KOPT-K1 (cell line): Measurements from ENCODE around the gene GGTA1.
"Not testable (repeated sequence)": the region's sequence is repeated elsewhere in the genome, so short reads cannot be mapped to it uniquely, and the experiment has no call there.

Experiments used
- H3K27ac ChIP-seq: fragments of 200-600 bp; sonication (generic); 2 replicates; pipeline ENCODE4 v1.5.1; 2016; ENCODE audit warnings: antibody characterized with exemption, mild to moderate bottlenecking, low read depth, low read length; ENCODE audit not compliant: poor library complexity, severe bottlenecking
- H3K36me3 ChIP-seq: fragments of 200-600 bp; sonication (generic); 2 replicates; pipeline ENCODE4 v1.5.1; 2017; ENCODE audit warnings: antibody characterized with exemption, mild to moderate bottlenecking, low read length, moderate library complexity; ENCODE audit not compliant: insufficient read depth
- H3K9me3 ChIP-seq: fragments of 200-600 bp; sonication (generic); 2 replicates; pipeline ENCODE4 v1.5.1; 2017; ENCODE audit warnings: antibody characterized with exemption, low read length, mild to moderate bottlenecking; ENCODE audit not compliant: insufficient read depth, poor library complexity, severe bottlenecking

Gene GGTA1

GRCh38 chr9:121499427-121500164, at the start of gene GGTA1:
GGTA1 (minus strand) TSS chr9:121499844; CDS start chr9:121467922, 31,922 bp downstream.
- Histone ChIP-seq H3K9me3 (peaks cover 7% of the 10 kb centered on the region), H3K36me3 (no peaks in the 10 kb centered on the region), H3K27ac (no peak within 1 kb of the TSS)

DNA sequence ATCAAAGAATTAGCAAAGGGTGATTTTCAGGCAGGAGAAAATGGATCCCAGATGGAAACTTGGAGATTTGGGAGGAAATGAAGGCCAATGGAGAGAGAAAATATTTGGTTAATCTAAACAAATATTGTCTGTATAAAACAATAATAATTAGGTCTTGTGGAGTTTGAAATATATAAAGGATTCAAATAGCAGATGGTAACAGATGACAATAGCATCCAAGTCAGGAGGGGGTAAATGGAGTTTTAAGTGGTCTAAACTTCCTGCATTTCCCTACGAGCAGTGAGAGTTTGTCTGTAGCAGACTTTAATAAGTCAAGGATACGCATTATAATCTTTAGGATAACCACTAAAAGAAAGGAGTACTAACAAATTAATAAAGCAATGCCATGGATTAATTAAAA, 49.0 kb upstream of the GGTA1 start:
- no peak overlapping the region for H3K27ac ChIP-seq
- no peaks in the 10 kb centered on the region for H3K36me3 ChIP-seq
- no peaks in the 10 kb centered on the region for H3K9me3 ChIP-seq

- Histone ChIP-seq H3K27ac (no peak overlapping the region), H3K9me3 (no peaks in the 10 kb centered on the region), H3K36me3 (no peaks in the 10 kb centered on the region)
Observed at GRCh38 chr9:121545875-121546423, 46.3 kb upstream of the GGTA1 start.

DNA sequence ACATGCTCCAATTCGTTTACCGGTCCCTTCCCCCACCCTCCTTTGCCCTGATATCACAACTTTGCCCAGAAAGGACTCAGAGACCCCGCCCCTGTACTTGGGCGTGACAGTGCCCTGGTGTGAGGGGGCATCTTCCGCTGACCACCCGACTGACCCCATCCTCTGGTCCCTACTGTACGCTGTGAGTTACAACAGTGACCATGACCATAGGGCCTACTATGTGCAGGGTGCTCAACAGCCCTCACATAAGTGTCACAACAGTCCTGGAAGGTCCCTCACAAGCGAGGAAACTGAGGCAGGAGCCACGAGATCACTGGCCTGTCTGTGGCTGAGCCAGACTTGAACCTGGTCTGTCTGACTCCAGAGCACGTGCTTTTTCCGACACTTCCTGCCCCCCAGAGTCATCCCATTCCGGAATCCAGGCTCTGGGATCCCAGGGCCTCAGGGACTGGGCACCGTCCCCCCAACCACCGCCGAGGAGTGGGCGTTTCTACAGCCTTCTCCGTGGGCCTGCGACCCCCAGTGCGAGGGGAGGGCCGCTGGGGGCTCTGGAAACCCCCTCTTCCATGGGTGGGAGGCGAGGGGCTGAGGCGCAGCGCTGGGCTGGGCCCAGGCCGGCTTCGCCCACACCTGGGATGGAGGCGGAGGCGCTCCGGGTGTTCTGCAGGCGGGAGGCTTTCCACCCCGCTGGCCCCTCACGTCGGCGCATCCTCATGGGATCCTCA, 45.7 kb upstream of the GGTA1 start:
- Histone ChIP-seq H3K27ac (no peak overlapping the region), H3K9me3 (no peaks in the 10 kb centered on the region)

GRCh38 chr9:121542025-121542424, 42.4 kb upstream of the GGTA1 start:
- no peaks in the 10 kb centered on the region for H3K36me3 ChIP-seq
- no peak overlapping the region for H3K27ac ChIP-seq
- H3K9me3 ChIP-seq: no peaks in the 10 kb centered on the region

More for the DNA sequence above, 45.7 kb upstream of the GGTA1 start:
- H3K36me3 ChIP-seq: no peaks in the 10 kb centered on the region

DNA sequence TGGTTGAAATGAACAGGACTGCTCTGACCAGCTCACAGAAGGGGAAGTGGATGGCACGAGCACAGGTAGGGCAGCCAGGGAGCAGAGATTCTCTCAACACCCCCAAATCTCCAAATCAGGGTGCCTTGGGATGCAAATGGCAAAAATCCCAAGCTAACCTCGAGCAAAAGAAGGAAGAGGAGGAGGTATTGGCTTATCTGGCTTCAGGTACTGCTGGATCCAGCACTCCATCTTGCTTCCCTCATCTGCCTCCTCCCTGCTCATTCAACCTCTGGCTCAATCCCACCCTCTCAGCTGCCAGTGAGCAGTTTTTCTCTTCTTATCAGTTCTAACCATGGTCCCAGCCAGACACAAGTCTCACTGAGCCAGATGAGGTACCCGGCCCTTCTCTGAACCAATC, 41.6 kb upstream of the GGTA1 start:
- Histone ChIP-seq H3K27ac (no peak overlapping the region), H3K36me3 (no peaks in the 10 kb centered on the region), H3K9me3 (no peaks in the 10 kb centered on the region)

- no peaks in the 10 kb centered on the region for H3K9me3 ChIP-seq
- H3K27ac ChIP-seq: no peak overlapping the region
- no peaks in the 10 kb centered on the region for H3K36me3 ChIP-seq
Observed at GRCh38 chr9:121538221-121538620, 38.6 kb upstream of the GGTA1 start.

- no peak overlapping the region for H3K27ac ChIP-seq
- H3K9me3 ChIP-seq: no peaks in the 10 kb centered on the region
- no peaks in the 10 kb centered on the region for H3K36me3 ChIP-seq
Observed at GRCh38 chr9:121537283-121537682, 37.6 kb upstream of the GGTA1 start.

GRCh38 chr9:121532881-121533280, 33.2 kb upstream of the GGTA1 start:
- H3K36me3 ChIP-seq: no peaks in the 10 kb centered on the region
- no peaks in the 10 kb centered on the region for H3K9me3 ChIP-seq
- no peak overlapping the region for H3K27ac ChIP-seq

DNA sequence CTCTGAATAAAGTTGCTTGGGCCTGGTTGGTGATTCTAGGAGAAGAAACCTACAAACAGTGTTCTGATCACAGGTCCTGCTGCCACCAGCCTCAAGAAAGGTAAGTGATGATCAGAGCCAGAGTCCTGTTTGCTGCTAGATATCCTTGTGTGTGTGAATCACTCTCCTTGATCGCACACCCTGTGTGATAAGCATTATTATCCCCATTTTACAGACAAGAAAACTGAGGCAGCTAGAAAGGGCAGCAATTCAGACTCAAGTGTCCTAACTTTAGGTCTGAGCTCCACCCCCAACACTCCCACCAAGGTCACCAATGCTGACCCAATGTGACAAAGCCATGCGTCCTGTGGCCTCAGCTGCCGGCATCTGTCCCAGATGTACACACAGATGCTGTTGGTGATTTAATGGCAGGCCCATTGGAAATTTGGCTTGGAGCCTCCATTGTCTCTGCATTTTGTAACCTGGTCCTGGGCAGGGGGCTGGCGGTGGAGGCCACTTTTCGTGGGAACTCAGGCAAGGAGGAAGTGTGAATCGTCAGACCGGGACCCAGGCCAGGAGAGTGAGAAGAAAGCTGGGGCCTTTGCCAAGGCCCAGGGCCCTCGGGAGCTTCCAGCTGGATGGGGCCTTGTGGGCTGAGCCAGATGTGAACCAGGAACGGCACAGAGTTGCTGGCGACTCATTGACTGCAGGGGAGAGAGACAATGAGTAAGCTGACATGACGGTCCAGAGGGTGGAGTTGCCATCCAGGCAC, 29.8 kb upstream of the GGTA1 start:
- Histone ChIP-seq H3K36me3 (no peaks in the 10 kb centered on the region), H3K9me3 (no peaks in the 10 kb centered on the region), H3K27ac (no peak overlapping the region)

DNA sequence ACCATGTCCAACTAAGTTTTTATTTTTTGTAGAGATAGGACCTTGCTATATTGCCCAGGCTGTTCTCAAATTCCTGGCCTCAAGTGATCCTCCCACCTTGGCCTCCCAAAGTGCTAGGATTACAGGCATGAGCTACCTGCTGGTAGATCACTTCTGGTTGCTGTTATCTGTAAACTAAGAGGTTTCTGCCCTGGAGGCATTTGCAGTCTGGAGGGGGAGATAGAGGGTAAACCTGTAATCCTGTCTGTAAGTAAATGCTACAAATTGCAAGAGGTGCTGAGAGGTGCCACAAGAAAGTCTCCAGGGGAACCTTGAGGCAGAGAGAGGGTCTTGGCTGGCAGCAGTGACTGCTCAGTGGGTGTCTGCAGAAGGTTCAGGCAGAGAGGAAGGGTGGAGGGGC, 29.0 kb upstream of the GGTA1 start:
- Histone ChIP-seq H3K36me3 (no peaks in the 10 kb centered on the region), H3K9me3 (no peaks in the 10 kb centered on the region), H3K27ac (no peak overlapping the region)

DNA sequence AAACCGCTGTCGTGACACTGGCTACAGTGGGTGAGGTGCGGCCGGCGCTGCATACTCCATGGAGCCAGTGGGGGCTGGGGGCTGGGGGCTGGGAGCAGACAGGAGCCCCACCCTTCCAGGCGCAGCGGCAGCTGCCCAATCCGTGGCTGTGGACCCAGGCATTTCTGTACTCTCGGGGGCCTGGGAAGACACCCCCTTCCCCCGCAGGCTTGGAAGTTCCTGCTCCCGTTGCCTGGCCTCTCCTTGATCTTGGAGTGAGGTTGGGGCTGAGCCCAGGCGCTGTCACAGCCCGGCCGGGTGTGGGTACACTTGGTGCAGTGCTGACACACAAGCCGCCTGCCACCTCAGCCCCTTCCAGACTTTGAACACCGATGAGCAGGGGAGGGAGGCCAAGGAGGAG, 27.7 kb upstream of the GGTA1 start:
- H3K27ac ChIP-seq: no peak overlapping the region
- no peaks in the 10 kb centered on the region for H3K9me3 ChIP-seq
- H3K36me3 ChIP-seq: no peaks in the 10 kb centered on the region

DNA sequence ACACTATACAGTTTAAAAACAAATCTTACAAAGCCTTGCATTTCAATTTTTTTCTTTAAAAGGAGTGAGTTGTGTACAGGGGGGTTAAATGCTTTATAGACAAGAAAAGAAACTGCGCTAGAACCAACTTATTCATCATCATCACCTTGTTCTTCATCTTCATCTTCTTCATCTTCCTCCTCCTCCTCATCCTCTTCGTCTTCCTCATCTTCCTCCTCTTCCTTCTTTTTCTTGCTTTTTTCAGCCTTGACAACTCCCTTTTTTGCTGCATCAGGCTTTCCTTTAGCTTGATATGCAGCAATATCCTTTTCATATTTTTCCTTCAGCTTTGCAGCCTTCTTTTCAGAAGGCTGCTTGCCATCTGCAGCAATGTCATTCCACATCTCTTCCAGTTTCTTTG, 20.0 kb upstream of the GGTA1 start:
- not testable (repeated sequence) for H3K9me3 ChIP-seq, H3K27ac ChIP-seq, H3K36me3 ChIP-seq

DNA sequence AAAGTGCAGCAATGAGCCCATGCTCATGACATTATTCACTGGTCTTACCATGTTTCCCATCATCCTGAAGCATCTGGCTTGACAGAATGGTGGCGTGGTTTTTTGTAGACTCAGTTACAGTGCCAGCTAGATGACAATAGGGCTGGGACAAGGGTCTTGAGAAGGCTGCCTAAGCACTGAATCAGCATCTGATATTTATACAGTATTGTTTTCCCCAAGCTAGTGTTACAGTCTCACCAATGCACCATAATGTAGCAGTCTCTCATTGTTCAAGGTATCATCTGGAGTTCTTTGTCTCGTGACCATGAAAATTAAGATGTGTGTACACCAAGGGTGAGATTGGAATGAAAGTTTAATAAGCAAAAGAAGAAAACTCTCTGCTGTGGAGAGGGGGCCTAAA, 19.0 kb upstream of the GGTA1 start:
- Histone ChIP-seq H3K9me3 (peaks cover 7% of the 10 kb centered on the region), H3K27ac (no peak overlapping the region), H3K36me3 (no peaks in the 10 kb centered on the region)

DNA sequence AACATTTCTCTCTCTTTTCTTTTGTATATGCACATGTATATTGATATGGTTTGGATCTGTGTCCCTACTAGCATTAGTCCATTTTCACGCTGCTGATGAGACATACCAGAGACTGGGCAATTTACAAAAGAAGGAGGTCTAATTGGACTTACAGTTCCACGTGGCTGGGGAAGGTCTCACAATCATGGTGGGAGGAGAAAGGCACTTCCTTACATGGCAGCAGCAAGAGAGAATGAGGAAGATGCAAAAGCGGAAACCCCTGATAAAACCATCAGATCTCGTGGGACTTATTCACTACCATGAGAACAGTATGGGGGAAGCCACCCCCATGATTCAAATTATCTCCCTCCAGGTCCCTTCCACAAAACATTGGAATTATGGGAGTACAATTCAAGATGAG, 13.5 kb upstream of the GGTA1 start:
- not testable (repeated sequence) for H3K9me3 ChIP-seq, H3K36me3 ChIP-seq, H3K27ac ChIP-seq
